HG02943 (cell line): Measurements from ENCODE around the gene STK16.
A peak's percentile ranks its signal among the peaks of the same experiment; 100 is the strongest.
"Not testable (repeated sequence)": the region's sequence is repeated elsewhere in the genome, so short reads cannot be mapped to it uniquely, and the experiment has no call there.

ENCODE experiments used
- ATAC-seq: cut with Tn5 transposase; IDR thresholded peaks from one replicate; pipeline ENCODE4 v1.9.1; 2021; ENCODE audit warnings: mild to moderate bottlenecking, low read depth, moderate library complexity; ENCODE audit not compliant: unreplicated experiment

The STK16 gene, protein sequence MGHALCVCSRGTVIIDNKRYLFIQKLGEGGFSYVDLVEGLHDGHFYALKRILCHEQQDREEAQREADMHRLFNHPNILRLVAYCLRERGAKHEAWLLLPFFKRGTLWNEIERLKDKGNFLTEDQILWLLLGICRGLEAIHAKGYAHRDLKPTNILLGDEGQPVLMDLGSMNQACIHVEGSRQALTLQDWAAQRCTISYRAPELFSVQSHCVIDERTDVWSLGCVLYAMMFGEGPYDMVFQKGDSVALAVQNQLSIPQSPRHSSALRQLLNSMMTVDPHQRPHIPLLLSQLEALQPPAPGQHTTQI

GRCh38 chr2:219245148-219245898, at the start of gene STK16, which contains the start of gene GLB1L:
Gene STK16, plus strand, starts transcription at chr2:219245479. Its CDS starts 521 bp downstream, at chr2:219246000.
Gene GLB1L, minus strand, starts transcription at chr2:219245444. Its CDS starts 1,871 bp downstream, at chr2:219243573.
- ATAC-seq = peak; percentile 47

GRCh38 chr2:219197388-219197787, 47.9 kb upstream of the STK16 start:
- no peak for ATAC-seq

- ATAC-seq = no peak
These were observed 46.3 kb upstream of the STK16 start for GRCh38 chr2:219198974-219199373.

DNA sequence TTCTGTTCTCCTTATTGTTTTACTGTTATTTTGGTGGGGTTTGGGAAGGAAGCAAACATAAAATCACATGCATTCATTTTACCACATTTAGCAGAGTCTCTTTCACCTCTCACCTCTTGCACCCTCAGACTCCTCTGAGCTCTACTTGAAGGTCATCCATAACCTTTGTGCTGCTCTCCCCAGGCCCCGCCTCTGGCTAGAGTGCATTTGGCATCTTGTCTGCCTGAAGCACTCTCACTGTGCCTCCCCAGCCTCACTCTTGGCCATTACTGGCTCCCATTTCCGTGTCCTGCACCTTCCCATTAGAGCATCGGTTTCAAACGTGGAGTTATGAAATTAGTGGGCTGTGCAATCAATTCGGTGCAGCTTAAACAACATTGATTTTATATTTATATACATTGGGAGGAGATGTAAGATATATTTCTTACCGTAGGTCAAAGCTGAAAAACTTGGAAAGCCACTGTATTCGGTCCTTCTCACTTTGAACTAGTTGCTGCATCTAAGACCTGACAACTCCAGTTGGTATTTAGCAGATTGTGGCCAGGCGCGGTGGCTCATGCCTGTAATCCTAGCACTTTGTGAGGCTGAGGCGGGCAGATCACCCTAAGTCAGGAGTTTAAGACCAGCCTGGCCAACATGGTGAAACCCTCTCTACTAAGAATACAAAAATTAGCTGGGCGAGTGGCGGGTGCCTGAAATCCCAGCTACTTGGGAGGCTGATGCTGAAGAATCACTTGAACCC, 45.6 kb upstream of the STK16 start:
- no peak for ATAC-seq

DNA sequence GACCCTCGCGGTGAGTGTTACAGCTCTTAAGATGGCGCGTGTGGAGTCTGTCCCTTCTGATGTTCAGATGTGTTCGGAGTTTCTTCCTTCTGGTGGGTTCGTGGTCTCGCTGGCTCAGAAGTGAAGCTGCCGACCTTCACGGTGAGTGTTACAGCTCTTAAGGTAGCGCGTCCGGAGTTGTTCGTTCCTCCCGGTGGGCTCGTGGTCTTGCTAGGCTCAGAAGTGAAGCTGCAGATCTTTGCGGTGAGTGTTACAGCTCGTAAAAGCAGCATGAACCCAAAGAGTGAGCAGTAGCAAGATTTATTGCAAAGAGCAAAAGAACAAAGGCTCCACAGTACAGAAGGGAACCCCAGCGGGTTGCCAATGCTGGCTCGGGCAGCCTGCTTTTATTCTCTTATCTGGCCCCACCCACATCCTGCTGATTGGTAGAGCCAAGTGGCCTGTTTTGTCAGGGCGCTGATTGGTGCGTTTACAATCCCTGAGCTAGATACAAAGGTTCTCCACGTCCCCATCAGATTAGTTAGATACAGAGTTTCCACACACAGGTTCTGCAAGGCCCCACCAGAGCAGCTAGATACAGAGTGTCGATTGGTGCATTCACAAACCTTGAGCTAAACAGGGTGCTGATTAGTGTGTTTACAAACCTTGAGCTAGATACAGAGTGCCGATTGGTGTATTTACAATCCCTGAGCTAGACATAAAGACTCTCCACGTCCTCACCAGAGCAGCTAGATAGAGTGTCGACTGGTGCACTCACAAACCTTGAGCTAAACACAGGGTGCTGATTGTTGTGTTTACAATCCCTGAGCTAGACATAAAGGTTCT, 44.6 kb upstream of the STK16 start:
- not testable (repeated sequence) for ATAC-seq

DNA sequence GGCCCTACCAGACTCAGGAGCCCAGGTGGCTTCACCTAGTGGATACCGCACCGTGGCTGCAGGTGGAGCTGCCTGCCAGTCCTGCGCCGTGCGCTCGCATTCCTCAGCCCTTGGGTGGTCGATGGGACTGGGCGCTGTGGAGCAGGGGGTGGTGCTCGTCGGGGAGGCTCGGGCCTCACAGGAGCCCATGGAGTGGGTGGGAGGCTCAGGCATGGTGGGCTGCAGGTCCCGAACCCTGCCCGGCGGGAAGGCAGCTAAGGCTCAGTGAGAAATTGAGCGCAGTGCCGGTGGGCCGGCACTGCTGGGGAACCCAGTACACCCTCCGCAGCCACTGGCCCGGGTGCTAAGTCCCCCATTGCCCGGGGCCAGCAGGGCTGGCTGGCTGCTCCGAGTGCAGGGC, 43.9 kb upstream of the STK16 start:
- not testable (repeated sequence) for ATAC-seq

DNA sequence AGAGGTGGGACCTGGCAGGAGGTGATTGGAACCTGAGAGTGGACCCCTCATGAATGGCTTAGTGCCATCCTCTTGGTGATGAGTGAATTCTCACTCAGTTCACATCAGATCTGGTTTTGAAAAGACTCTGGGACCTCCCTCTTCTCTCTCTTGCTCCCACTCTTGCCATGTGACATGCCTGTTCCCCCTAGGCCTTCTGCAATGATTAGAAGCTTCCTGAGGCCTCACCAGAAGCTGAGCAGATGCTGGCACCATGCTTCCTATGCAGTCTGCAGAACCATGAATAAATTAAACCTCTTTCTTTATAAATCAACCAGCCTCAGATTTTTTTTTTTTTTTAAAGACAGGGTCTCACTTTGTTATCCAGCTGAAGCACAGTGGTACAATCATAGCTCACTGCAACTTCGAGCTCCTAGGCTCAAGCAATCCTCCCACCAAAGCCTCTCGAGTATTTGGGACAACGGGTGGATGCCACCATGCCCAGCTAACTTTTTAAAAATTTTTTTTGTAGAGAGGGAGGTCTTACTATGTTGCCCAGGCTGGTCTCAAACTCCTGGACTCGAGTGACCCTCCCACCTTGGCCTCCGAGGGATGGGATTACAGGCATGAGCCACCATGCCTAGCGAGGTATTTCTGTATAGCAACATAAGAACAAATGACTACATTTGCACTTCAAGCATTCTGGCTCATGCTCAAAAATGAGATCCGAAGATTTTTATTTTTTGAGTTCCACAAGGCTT, 40.7 kb upstream of the STK16 start:
- no peak for ATAC-seq

DNA sequence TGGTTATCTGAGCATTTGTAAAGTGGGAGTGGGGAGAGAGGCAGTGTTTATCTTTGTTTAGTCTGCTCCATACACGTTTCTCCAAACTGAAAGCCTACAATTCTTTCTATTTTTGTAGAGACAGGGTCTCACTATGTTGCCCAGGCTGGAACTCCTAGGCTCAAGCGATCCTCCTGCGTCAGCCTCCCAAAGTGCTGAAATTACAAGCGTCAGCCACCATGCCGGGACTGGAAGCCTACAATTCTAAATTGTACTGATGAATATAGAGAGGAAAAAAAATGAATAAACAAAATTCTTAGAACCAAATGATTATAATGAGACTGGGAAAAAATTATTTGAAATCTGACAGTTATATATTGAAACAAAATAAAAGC, 40.1 kb upstream of the STK16 start:
- no peak for ATAC-seq

- ATAC-seq = no peak
These were observed 39.3 kb upstream of the STK16 start for GRCh38 chr2:219205981-219206327.

GRCh38 chr2:219206328-219207133, 38.7 kb upstream of the STK16 start, which contains the start of gene ZFAND2B:
Gene ZFAND2B, plus strand, starts transcription at chr2:219206782. Its CDS starts 206 bp downstream, at chr2:219206988.
- ATAC-seq = peak; percentile 92

DNA sequence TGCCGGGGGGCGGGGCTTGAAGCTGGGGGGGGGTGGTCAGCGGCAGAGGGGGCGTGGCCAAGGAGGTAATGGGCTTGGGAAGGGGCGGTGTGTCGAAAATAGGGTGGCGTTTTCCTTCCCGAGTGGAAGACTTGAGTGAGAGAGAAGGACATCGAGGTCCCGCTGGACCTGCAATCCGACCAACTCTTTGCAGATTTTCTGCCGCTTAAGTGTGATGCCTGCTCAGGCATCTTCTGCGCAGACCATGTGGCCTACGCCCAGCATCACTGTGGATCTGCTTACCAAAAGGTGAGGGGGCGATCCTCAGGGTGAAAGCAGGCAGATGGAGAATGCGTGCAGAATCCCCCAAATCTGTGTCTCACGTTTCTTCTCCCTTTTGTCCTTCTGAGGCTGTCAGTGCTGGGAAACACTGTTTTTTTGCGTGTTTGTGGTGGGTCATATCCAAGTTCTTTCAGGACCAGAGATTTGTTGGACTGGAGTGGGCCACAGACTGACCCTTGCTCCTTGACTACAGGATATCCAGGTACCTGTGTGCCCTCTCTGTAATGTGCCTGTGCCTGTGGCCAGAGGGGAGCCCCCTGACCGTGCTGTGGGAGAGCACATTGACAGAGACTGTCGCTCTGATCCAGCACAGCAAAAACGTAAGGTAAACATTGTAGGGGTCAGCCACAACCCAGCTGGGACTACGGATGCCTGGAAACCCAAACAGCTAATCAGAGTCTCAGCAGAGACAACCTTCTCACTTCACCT, 38.0 kb upstream of the STK16 start:
- ATAC-seq = no peak

DNA sequence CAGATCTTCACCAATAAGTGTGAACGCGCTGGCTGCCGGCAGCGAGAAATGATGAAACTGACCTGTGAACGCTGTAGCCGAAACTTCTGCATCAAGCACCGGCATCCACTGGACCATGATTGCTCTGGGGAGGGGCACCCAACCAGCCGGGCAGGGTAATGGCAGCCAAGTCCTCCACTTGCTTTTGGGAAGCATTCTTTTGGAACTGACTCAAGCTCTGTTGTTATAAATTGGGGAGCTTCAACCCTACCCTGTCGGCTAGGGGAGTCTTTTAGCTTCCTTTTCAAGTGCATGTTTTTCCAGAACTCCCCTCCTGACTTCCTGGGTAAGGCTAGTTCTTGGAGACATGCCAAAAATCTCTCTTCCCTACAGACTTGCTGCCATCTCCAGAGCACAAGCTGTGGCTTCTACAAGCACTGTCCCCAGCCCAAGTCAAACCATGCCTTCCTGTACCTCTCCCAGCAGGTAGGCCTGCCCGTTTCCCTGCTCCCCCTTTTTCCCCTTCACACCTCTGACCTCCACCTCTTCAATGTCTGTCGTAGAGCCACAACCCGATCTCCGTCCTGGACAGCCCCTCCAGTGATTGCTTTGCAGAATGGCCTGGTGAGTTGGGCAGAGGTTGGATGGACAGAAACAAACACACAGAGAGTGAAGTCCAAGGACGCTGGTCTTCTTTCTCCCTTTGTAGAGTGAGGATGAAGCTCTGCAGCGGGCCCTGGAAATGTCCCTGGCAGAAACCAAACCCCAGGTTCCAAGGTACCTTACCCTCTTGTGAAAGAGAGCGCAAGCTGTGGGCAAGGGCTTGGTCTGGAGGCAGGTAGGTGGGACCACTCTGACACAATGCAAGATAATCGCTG, 37.2 kb upstream of the STK16 start:
- ATAC-seq = no peak

- no peak for ATAC-seq
These were observed 35.8 kb upstream of the STK16 start for GRCh38 chr2:219209236-219210195.

DNA sequence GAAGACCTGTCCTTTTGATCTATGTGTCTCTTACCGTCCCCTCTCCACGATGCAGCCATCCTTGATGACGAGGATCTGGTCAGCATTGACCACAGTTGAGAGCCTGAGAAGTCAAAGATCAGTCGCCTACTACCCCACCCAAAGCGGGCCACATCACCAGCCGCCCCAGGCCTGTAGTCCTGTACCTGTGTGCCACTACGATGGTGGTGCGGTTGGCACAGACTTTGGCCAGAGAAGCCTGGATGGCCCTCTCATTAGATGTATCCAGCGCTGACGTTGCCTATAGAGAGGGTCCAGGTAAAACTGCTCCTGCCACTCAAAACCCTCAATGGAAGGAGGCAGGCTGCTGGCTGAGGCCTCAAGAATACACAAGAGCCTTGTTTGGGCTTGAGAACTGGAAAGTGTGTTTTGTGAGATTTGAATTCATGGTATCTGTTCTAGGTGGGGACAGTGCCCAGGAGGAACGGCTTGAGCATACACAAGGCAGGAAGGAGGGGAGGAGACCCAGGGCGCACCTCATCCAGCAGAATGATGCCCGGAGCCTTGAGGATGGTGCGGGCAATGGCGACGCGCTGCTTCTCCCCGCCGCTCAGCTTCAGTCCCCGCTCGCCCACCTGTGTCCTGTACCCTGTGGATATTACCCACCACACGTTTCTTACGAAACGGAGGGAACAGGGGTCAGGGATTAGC, 34.9 kb upstream of the STK16 start:
- no peak for ATAC-seq

DNA sequence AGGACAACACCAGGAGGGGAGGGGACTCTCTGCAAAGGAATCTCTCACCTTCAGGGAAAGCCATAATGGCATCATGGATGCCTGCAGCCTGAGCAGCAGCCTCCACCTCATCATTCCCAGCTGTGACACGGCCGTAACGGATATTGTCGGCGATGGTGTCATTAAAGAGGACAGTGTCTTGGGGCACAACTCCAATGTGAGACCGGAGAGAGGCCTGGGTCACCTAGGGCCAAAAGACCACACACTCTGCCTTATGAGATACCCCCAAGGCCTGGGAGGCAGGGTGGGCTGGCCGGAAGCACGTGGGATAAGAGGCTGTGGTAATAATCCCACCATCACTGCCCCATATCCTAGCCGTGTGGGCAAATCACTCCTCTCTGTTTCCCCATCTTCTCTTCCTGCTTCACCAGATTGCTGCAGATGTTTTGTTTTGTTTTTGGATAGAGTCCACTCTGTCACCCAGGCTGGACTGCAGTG, 34.4 kb upstream of the STK16 start:
- no peak for ATAC-seq
